Measurements from ENCODE around the gene SIRPB1. TPM values are rescaled to one million over a fixed set of nuclear protein-coding genes. Genes with fewer than 3 reads are reported as not detected.

Gene SIRPB1
- total RNA-seq, 1 experiment from 2014 or later, result 7.6 TPM

DNA sequence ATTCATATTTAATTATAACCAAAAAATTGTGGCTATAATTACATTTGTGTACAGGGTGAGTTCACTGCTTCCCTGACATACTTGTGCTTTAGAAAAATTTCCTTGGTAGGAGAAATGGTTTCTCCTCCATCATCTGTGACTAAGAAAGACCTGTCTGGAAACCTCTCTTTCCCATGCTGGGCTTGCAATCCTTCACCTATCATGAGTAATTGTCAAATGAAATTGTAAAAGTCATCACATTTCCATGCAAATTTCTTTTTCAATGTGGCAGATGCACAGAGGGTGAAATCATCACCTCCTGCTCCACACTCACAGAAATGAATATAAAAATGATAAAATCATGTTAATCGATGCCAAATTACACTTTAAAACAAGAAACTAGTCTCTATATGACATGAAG, 1.5 kb upstream of the SIRPB1 start:
- Histone ChIP-seq H4K20me1 (ENCODE audit: insufficient read depth) (no peaks in the 10 kb centered on the region), H3K27ac (no peak overlapping the region), H3K9me2 (ENCODE audit: insufficient read depth) (no peaks in the 10 kb centered on the region), H3K27me3 (ENCODE audit: insufficient read depth, low read depth) (no peaks in the 10 kb centered on the region), H3K4me3 (no peak overlapping the region), H3F3A (ENCODE audit: insufficient read depth, low read depth) (peaks cover 17% of the 10 kb centered on the region; the same call in 1 of the 2 replicates), H3K4me2 (no peak overlapping the region), H3K79me2 (ENCODE audit: low read depth) (peaks cover 7% of the 10 kb centered on the region), H3K4me1 (replicated peaks; ENCODE audit: insufficient read depth) (peaks cover 56% of the 10 kb centered on the region), H2AFZ (no peak overlapping the region), H3K9me3 (ENCODE audit: insufficient read depth, low read depth) (peaks cover 5% of the 10 kb centered on the region; the same call in 1 of the 2 replicates), H3K36me3 (ENCODE audit: low read depth) (peaks cover 5% of the 10 kb centered on the region; the same call in 1 of the 2 replicates)
- TF ChIP-seq EZH2 (IDR thresholded peaks at IDR 0.05; ENCODE audit: low read depth), result no peak
- TF ChIP-seq, protein P1, sequence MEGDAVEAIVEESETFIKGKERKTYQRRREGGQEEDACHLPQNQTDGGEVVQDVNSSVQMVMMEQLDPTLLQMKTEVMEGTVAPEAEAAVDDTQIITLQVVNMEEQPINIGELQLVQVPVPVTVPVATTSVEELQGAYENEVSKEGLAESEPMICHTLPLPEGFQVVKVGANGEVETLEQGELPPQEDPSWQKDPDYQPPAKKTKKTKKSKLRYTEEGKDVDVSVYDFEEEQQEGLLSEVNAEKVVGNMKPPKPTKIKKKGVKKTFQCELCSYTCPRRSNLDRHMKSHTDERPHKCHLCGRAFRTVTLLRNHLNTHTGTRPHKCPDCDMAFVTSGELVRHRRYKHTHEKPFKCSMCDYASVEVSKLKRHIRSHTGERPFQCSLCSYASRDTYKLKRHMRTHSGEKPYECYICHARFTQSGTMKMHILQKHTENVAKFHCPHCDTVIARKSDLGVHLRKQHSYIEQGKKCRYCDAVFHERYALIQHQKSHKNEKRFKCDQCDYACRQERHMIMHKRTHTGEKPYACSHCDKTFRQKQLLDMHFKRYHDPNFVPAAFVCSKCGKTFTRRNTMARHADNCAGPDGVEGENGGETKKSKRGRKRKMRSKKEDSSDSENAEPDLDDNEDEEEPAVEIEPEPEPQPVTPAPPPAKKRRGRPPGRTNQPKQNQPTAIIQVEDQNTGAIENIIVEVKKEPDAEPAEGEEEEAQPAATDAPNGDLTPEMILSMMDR (conservative IDR thresholded peaks at IDR 0.05), result no peak
- DNase-seq, result no peak
- ChIA-PET CTCF (no interaction called here), POLR2A (ENCODE audit: unreplicated experiment) (no interaction called here)
- intact Hi-C loops (cut with micrococcal nuclease; ENCODE audit: unreplicated experiment), result no loop called here
- no TSS peak for BruUV-seq (replicated peaks)

DNA sequence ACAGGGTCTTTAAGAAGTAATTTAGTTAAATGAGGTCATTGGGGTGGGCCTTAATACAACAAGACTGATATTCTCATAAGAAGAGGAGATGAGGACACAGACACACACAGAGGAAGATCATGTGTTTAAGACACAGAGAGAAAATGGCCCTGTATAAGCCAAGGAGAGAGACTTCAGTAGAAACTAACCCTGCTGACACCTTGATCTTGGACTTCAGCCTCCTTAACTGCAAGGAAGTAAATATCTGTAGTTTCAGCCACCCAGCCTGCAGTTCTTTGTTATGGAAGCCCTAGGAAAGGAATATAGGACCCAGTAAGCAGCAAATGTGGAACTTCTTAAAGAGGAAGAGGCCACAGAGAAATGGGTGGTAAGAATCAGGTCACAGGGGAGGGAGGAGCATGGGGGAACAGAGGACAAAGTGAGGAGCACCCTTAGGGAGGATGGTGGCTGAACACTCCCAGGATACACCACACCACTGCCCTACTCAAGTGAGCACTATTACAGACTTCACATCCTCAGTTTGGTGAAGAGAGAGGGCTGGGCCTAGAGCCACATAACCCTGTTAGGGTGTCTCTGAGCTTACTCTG, 762 bp downstream of the SIRPB1 start:
- Histone ChIP-seq H3K27ac (peak overlapping the region; percentile 65), H2AFZ (peak overlapping the region; percentile 56; the same call in 1 of the 2 replicates), H3K27me3 (ENCODE audit: insufficient read depth, low read depth) (no peaks in the 10 kb centered on the region), H3K79me2 (ENCODE audit: low read depth) (peaks cover 11% of the 10 kb centered on the region), H3K36me3 (ENCODE audit: low read depth) (peaks cover 13% of the 10 kb centered on the region; the same call in 1 of the 2 replicates), H4K20me1 (ENCODE audit: insufficient read depth) (no peaks in the 10 kb centered on the region), H3K4me3 (peak overlapping the region; percentile 42; the same call in 1 of the 2 replicates), H3F3A (ENCODE audit: insufficient read depth, low read depth) (peaks cover 17% of the 10 kb centered on the region; the same call in 1 of the 2 replicates), H3K4me1 (replicated peaks; ENCODE audit: insufficient read depth) (peaks cover 43% of the 10 kb centered on the region), H3K9me2 (ENCODE audit: insufficient read depth) (no peaks in the 10 kb centered on the region), H3K4me2 (peak overlapping the region; percentile 63), H3K9me3 (ENCODE audit: insufficient read depth, low read depth) (peaks cover 14% of the 10 kb centered on the region)
- no TSS peak for BruUV-seq (replicated peaks)
- intact Hi-C loops (cut with micrococcal nuclease; ENCODE audit: unreplicated experiment), result no loop called here
- TF ChIP-seq, protein P1 (conservative IDR thresholded peaks at IDR 0.05), result no peak
- TF ChIP-seq EZH2 (IDR thresholded peaks at IDR 0.05; ENCODE audit: low read depth), result no peak
- ChIA-PET CTCF (no interaction called here), POLR2A (ENCODE audit: unreplicated experiment) (interaction anchor here (0.6 kb wide), 1 partner anchor 87 kb away, joined by 3 read pairs; no protein-coding TSS in a partner anchor)
- no peak for DNase-seq

DNA sequence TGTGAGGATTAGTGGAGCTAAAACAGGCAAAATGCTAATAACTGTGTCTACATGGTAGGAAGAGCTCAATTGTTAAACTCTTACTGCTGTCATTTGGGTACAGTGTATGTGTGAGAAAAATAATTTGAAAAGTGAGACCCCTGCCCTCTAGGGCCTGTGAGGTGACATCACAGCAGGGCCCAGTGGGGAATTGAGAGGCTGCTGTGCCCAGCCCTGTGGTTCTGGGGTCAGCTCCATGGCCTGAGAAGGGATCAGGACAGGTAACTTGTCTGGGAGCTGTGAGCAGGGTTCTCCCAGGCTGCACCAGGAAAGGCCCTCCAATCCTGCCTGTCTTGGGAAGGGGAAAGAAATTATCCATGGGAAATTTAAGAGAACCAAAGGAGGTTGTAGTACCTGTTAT, 1.3 kb downstream of the SIRPB1 start:
- Histone ChIP-seq H3K79me2 (ENCODE audit: low read depth) (peaks cover 11% of the 10 kb centered on the region), H3K4me1 (replicated peaks; ENCODE audit: insufficient read depth) (peaks cover 43% of the 10 kb centered on the region), H3K9me3 (ENCODE audit: insufficient read depth, low read depth) (peaks cover 14% of the 10 kb centered on the region), H3K4me3 (peak overlapping the region; percentile 42; the same call in 1 of the 2 replicates), H3K4me2 (peak overlapping the region; percentile 63), H3K36me3 (ENCODE audit: low read depth) (peaks cover 13% of the 10 kb centered on the region; the same call in 1 of the 2 replicates), H3K27me3 (ENCODE audit: insufficient read depth, low read depth) (no peaks in the 10 kb centered on the region), H2AFZ (no peak overlapping the region), H3F3A (ENCODE audit: insufficient read depth, low read depth) (peaks cover 17% of the 10 kb centered on the region; the same call in 1 of the 2 replicates), H3K27ac (peak overlapping the region; percentile 65; the same call in 1 of the 2 replicates), H3K9me2 (ENCODE audit: insufficient read depth) (no peaks in the 10 kb centered on the region), H4K20me1 (ENCODE audit: insufficient read depth) (no peaks in the 10 kb centered on the region)
- no TSS peak for BruUV-seq (replicated peaks)
- CTCF ChIA-PET, result interaction anchor here (0.7 kb wide), 1 partner anchor 51 kb away, joined by 6 read pairs; no protein-coding TSS in a partner anchor
- no peak for DNase-seq
- intact Hi-C loops (cut with micrococcal nuclease; ENCODE audit: unreplicated experiment), result no loop called here
- POLR2A ChIA-PET (ENCODE audit: unreplicated experiment), result no interaction called here
- TF ChIP-seq EZH2 (IDR thresholded peaks at IDR 0.05; ENCODE audit: low read depth), result no peak
- TF ChIP-seq, protein P1 (conservative IDR thresholded peaks at IDR 0.05), result no peak

Data from PC-9 (cell line).